Transverse colon (tissue), 4 donors: ENCODE measurements around the gene TRMT2A.

Experiments used
- CTCF ChIP-seq, 5 experiments: fragments of 200-600 bp in 3 of 5; fragments of 450-650 bp in 2 of 5; sonication (generic) in 3 of 5; IDR thresholded peaks; 1 replicate in 2 of 5; 2 replicates in 3 of 5; pipeline ENCODE4 v1.5.1; 2016 to 2017; ENCODE audit warnings: antibody characterized with exemption in 5 of 5, inconsistent platforms in 3 of 5, mild to moderate bottlenecking in 2 of 5, moderate library complexity in 1 of 5
- EP300 ChIP-seq: sonication (generic); formaldehyde crosslinking; IDR thresholded peaks from one replicate; pipeline ENCODE4 v1.6.1; 2017; ENCODE audit warnings: antibody characterized with exemption, low read depth
- POLR2A ChIP-seq: fragments of 450-650 bp; IDR thresholded peaks from one replicate; pipeline ENCODE4 v1.6.1; 2016; ENCODE audit warnings: antibody characterized with exemption, mild to moderate bottlenecking, moderate library complexity
- POLR2AphosphoS5 ChIP-seq, 3 donors: sonication (generic); formaldehyde crosslinking; IDR thresholded peaks; one replicate each; pipeline ENCODE4 v1.6.1; 2016; ENCODE audit warnings: antibody characterized with exemption in 3 of 3

- TF ChIP-seq POLR2A (no peak), CTCF (IDR thresholded peaks at IDR 0.05) (no peak), EP300 (no peak), POLR2AphosphoS5 (IDR thresholded peaks at IDR 0.05) (no peak)
Measured at GRCh38 chr22:20080776-20081654, 36.0 kb downstream of the TRMT2A start.
